ENCODE measurements around the gene TLE4.

DNA sequence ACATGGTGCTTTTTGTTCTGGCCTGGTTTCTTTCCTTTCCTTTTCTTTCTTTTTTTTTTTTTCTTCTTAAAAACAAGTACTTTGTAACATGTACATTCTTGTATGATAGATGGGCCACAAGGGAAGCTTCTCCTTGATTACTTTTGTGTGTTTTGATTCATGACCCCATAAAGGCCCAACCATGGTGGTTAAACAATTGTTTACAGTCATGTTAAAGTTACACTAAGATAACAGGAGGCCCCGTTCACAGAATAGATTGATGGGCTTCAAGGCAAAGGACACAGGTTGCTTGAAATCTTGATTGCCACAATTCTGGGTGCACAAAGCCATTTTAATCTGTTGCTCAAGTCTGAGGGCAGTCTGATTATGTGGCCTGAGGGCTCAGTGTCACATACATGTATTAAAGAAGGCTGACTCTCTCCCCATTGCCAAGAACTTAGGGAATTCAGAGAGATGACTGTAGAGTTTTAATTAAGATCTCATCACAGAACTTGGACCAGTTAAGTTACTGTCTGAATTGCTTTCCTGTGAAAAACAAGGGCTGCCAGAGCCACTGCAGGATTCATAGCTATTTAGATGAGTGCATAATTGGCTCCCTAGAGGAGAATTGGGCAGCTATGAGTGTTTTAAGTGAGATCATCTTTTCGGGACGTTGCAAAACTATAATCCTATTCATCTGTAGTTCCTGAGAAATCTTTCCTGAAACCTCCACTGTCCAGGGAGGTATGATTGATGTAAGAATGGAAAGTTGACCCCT, 163.4 kb downstream of the TLE4 start:
- TF ChIP-seq, protein P1, sequence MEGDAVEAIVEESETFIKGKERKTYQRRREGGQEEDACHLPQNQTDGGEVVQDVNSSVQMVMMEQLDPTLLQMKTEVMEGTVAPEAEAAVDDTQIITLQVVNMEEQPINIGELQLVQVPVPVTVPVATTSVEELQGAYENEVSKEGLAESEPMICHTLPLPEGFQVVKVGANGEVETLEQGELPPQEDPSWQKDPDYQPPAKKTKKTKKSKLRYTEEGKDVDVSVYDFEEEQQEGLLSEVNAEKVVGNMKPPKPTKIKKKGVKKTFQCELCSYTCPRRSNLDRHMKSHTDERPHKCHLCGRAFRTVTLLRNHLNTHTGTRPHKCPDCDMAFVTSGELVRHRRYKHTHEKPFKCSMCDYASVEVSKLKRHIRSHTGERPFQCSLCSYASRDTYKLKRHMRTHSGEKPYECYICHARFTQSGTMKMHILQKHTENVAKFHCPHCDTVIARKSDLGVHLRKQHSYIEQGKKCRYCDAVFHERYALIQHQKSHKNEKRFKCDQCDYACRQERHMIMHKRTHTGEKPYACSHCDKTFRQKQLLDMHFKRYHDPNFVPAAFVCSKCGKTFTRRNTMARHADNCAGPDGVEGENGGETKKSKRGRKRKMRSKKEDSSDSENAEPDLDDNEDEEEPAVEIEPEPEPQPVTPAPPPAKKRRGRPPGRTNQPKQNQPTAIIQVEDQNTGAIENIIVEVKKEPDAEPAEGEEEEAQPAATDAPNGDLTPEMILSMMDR (IDR thresholded peaks at IDR 0.05) = no peak
- TF ChIP-seq POLR2A (IDR thresholded peaks at IDR 0.05) = no peak
